ENCODE measurements around the gene PEX11B. TPM values are rescaled to one million over a fixed set of nuclear protein-coding genes. Genes with fewer than 3 reads are reported as not detected.

Gene PEX11B
- total RNA-seq, 4 donors from 2014 or later, result 21.5 to 33.8 (median 27.1) TPM

DNA sequence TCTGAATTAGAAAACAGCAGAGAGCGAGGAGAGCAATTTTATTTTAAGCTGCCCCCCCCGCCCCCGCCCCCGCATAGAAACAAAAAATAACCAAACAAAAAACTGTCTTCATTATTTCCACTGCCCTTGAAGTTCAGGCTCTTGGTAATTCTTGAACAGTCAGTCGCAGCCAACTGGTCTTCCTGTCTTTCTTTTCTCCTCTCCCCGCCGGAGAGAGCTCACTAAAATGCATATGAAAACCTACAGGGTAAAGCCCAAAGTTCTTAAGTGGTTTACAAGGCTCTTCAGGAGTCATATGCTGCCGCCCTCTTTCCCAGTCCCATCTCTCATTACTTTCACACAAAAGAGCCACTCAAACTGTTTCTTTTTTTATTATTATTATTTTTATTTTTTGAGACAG lies 31.7 kb downstream of the PEX11B start:
- Histone ChIP-seq H3K4me1 (peaks cover 0 to 21% (median 4%) of the 10 kb centered on the region in 4 donors), H3K27ac (no peak overlapping the region), H3K36me3 (no peaks in the 10 kb centered on the region), H3K27me3 (no peaks in the 10 kb centered on the region), H3K9me3 (no peaks in the 10 kb centered on the region), H3K4me3 (no peak overlapping the region)
- no peak for DNase-seq
- no peak for TF ChIP-seq POLR2A (IDR thresholded peaks at IDR 0.05)
- TF ChIP-seq, protein P1, sequence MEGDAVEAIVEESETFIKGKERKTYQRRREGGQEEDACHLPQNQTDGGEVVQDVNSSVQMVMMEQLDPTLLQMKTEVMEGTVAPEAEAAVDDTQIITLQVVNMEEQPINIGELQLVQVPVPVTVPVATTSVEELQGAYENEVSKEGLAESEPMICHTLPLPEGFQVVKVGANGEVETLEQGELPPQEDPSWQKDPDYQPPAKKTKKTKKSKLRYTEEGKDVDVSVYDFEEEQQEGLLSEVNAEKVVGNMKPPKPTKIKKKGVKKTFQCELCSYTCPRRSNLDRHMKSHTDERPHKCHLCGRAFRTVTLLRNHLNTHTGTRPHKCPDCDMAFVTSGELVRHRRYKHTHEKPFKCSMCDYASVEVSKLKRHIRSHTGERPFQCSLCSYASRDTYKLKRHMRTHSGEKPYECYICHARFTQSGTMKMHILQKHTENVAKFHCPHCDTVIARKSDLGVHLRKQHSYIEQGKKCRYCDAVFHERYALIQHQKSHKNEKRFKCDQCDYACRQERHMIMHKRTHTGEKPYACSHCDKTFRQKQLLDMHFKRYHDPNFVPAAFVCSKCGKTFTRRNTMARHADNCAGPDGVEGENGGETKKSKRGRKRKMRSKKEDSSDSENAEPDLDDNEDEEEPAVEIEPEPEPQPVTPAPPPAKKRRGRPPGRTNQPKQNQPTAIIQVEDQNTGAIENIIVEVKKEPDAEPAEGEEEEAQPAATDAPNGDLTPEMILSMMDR (IDR thresholded peaks at IDR 0.05), result no peak

- H3K9me3 ChIP-seq, result no peaks in the 10 kb centered on the region
- peaks cover 0 to 17% (median 2%) of the 10 kb centered on the region in 4 donors for H3K4me1 ChIP-seq
- no peak for DNase-seq
- TF ChIP-seq POLR2A (IDR thresholded peaks at IDR 0.05), result no peak
- TF ChIP-seq, protein P1 (IDR thresholded peaks at IDR 0.05), result no peak
- no peaks in the 10 kb centered on the region for H3K27me3 ChIP-seq
- no peaks in the 10 kb centered on the region for H3K36me3 ChIP-seq
- H3K27ac ChIP-seq, result peak overlapping the region in 1 of 4 donors; percentile 39
- peak overlapping the region; percentile 50 to 79 (median 64) for H3K4me3 ChIP-seq
These were observed 32.1 kb downstream of the PEX11B start for GRCh38 chr1:145886390-145886789.

DNA sequence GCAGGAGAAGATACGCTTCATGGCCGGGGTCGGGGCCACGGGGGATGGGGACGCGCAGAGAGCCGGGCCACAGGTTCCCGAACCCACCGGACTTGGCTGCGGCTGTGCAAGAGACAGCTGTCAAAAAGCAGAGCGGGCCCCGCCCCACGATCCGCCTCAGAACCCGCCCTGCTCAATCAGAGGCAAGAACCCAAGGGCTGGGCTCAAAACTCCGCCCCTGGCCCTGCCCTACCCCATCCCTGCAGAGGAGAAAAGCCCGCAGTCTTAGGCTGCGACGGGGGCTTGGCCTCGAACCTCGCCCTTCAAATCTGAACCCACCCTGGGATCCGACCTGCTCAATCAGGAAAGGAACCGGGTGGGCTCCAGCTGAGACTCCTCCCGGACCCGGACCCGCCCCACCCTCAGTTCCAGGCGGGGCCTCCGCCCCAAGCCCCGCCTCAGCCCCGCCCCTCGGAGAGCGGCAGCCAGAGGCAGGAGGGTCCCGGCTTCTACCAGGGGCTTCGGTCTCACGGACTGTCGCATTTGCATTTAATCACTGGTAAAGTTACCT lies 32.7 kb downstream of the PEX11B start, which contains the start of gene ANKRD35:
Gene ANKRD35 (minus strand): TSS at position 129 of the 550 bp plus-strand sequence. CDS start 108 bp downstream, at position 21.
- no peaks in the 10 kb centered on the region for H3K9me3 ChIP-seq
- H3K27me3 ChIP-seq, result no peaks in the 10 kb centered on the region
- H3K4me3 ChIP-seq, result peak within 1 kb of the TSS; percentile 50 to 79 (median 64)
- no peaks in the 10 kb centered on the region for H3K36me3 ChIP-seq
- TF ChIP-seq, protein P1 (IDR thresholded peaks at IDR 0.05), result no peak
- TF ChIP-seq POLR2A (IDR thresholded peaks at IDR 0.05), result no peak
- H3K27ac ChIP-seq, result peak within 1 kb of the TSS in 1 of 4 donors; percentile 39
- peaks cover 0 to 12% (median 2%) of the 10 kb centered on the region in 4 donors for H3K4me1 ChIP-seq
- peak; percentile 83 to 94 (median 90) for DNase-seq

GRCh38 chr1:145884675-145885074 lies 33.8 kb downstream of the PEX11B start:
- Histone ChIP-seq H3K4me3 (no peak overlapping the region), H3K27ac (no peak overlapping the region), H3K27me3 (no peaks in the 10 kb centered on the region), H3K36me3 (no peaks in the 10 kb centered on the region), H3K4me1 (peaks cover 0 to 11% (median 2%) of the 10 kb centered on the region in 4 donors), H3K9me3 (no peaks in the 10 kb centered on the region)
- no peak for DNase-seq
- no peak for TF ChIP-seq POLR2A (IDR thresholded peaks at IDR 0.05)
- TF ChIP-seq, protein P1 (IDR thresholded peaks at IDR 0.05), result no peak

DNA sequence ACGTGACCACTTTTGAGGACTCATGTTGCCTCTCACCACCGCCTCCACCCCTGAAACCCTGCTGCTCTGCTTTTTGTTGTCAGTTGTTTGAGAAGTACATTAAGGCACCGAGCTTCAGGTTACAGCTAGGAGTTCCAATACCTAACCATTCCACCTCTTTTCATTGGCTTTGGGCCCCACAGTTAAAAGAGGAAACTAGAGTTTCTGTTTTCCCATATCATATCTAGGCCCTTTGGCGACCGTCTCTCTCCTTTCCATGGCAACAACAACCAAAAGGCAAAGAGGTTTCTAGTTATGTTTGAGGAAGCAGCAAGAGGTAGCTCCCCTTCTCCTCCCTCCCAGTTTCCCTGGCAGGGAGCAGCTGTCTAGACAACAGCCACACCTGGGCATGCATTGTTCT lies 38.7 kb downstream of the PEX11B start:
- TF ChIP-seq POLR2A (IDR thresholded peaks at IDR 0.05), result no peak
- TF ChIP-seq, protein P1 (IDR thresholded peaks at IDR 0.05), result no peak
- Histone ChIP-seq H3K27ac (no peak overlapping the region), H3K27me3 (no peaks in the 10 kb centered on the region), H3K4me1 (no peaks in the 10 kb centered on the region), H3K36me3 (no peaks in the 10 kb centered on the region), H3K9me3 (no peaks in the 10 kb centered on the region), H3K4me3 (no peak overlapping the region)
- no peak for DNase-seq

Data from Peyer's patch (tissue), 4 donors.